HEK293 (cell line): Measurements from ENCODE around the gene TP63.

ENCODE experiments used
- CTCF ChIA-PET: fragments of 350-600 bp; formaldehyde crosslinking; extraction: SDS; loops from one replicate; lab custom pipeline; 2021; ENCODE audit warnings: antibody characterized with exemption; lab: Yijun Ruan, JAX
- POLR2A ChIA-PET: fragments of 300-600 bp; formaldehyde crosslinking; extraction: SDS; loops from one replicate; lab custom pipeline; 2020; ENCODE audit warnings: antibody characterized with exemption, inconsistent platforms; lab: Yijun Ruan, JAX
- H3K27ac ChIP-seq: fragments of 200-500 bp; sonication (Bioruptor generic); 2 replicates; pipeline ENCODE4 v1.5.1; 2014; ENCODE audit warnings: low read depth, low read length, control low read depth, inconsistent platforms; ENCODE audit errors: extremely low read depth
- H3K36me3 ChIP-seq, 2 experiments: fragments of 200-500 bp in 1 of 2; sonication (Bioruptor generic) in 1 of 2; 1 replicate in 1 of 2; 2 replicates in 1 of 2; pipeline ENCODE4 v1.5.1; 2014 to 2017; ENCODE audit warnings: inconsistent platforms in 2 of 2, low read length in 2 of 2; ENCODE audit not compliant: control insufficient read depth in 2 of 2, insufficient read depth in 1 of 2
- H3K4me1 ChIP-seq: fragments of 200-500 bp; sonication (Bioruptor generic); 2 replicates; pipeline ENCODE4 v1.5.1; 2014; ENCODE audit warnings: mild to moderate bottlenecking, low read length, inconsistent platforms; ENCODE audit not compliant: control insufficient read depth, insufficient read depth
- H3K4me3 ChIP-seq: 2 replicates; pipeline ENCODE4 v1.5.1; 2011; ENCODE audit warnings: low read depth, mild to moderate bottlenecking, control low read depth, low read length, moderate library complexity
- H3K9me3 ChIP-seq: fragments of 200-500 bp; sonication (Bioruptor generic); 2 replicates; pipeline ENCODE4 v1.5.1; 2014; ENCODE audit warnings: low read depth, low read length, inconsistent platforms; ENCODE audit not compliant: control insufficient read depth, insufficient read depth
- HOXC10 ChIP-seq: sonication (generic); formaldehyde crosslinking; IDR thresholded peaks from 2 replicates; pipeline ENCODE4 v1.8.1; 2023; ENCODE audit warnings: mild to moderate bottlenecking, missing genetic modification reagents
- KLF16 ChIP-seq: fragments of 450-650 bp; formaldehyde crosslinking; IDR thresholded peaks from 2 replicates; pipeline ENCODE4 v1.5.1; 2017; ENCODE audit warnings: missing biosample characterization, missing genetic modification characterization
- RBAK ChIP-seq: fragments of 450-650 bp; formaldehyde crosslinking; IDR thresholded peaks from 2 replicates; pipeline ENCODE4 v1.5.1; 2016; ENCODE audit warnings: missing biosample characterization, missing genetic modification characterization
- ZBTB20 ChIP-seq: fragments of 450-650 bp; formaldehyde crosslinking; IDR thresholded peaks from 2 replicates; pipeline ENCODE4 v1.5.1; 2016; ENCODE audit warnings: missing biosample characterization, missing genetic modification characterization
- ZFP3 ChIP-seq: fragments of 450-650 bp; formaldehyde crosslinking; IDR thresholded peaks from 2 replicates; pipeline ENCODE4 v1.5.1; 2016; ENCODE audit warnings: low read depth, missing biosample characterization, missing genetic modification characterization
- ZNF10 ChIP-seq: fragments of 450-650 bp; formaldehyde crosslinking; IDR thresholded peaks from 2 replicates; pipeline ENCODE4 v1.5.1; 2017; ENCODE audit warnings: missing biosample characterization, missing genetic modification characterization
- ZNF16 ChIP-seq: fragments of 450-650 bp; formaldehyde crosslinking; IDR thresholded peaks from 2 replicates; pipeline ENCODE4 v1.5.1; 2016; ENCODE audit warnings: low read depth, missing biosample characterization, missing genetic modification characterization
- ZNF175 ChIP-seq: fragments of 450-650 bp; formaldehyde crosslinking; IDR thresholded peaks from 2 replicates; pipeline ENCODE4 v1.5.1; 2016; ENCODE audit warnings: missing biosample characterization, missing genetic modification characterization
- ZNF202 ChIP-seq: fragments of 450-650 bp; formaldehyde crosslinking; IDR thresholded peaks from 2 replicates; pipeline ENCODE4 v1.5.1; 2016; ENCODE audit warnings: missing biosample characterization, missing genetic modification characterization, borderline replicate concordance
- ZNF248 ChIP-seq: fragments of 450-650 bp; formaldehyde crosslinking; IDR thresholded peaks from 2 replicates; pipeline ENCODE4 v1.5.1; 2017; ENCODE audit warnings: missing biosample characterization, missing genetic modification characterization
- ZNF510 ChIP-seq: fragments of 450-650 bp; formaldehyde crosslinking; IDR thresholded peaks from 2 replicates; pipeline ENCODE4 v1.5.1; 2018; ENCODE audit warnings: mild to moderate bottlenecking, missing genetic modification characterization, missing biosample characterization; ENCODE audit not compliant: insufficient replicate concordance
- ZNF626 ChIP-seq: fragments of 450-650 bp; sonication (Bioruptor Pico); formaldehyde crosslinking; IDR thresholded peaks from 2 replicates; pipeline ENCODE4 v1.5.1; 2018; ENCODE audit warnings: missing biosample characterization, missing genetic modification characterization, inconsistent platforms
- ZNF76 ChIP-seq: fragments of 450-650 bp; formaldehyde crosslinking; IDR thresholded peaks from 2 replicates; pipeline ENCODE4; 2016; ENCODE audit warnings: low read depth, missing biosample characterization, missing genetic modification characterization, borderline replicate concordance
- ZSCAN30 ChIP-seq: fragments of 450-650 bp; IDR thresholded peaks from 2 replicates; pipeline ENCODE4 v1.5.1; 2018; ENCODE audit warnings: missing biosample characterization, mild to moderate bottlenecking, missing genetic modification characterization, moderate library complexity
- ZXDB ChIP-seq: fragments of 450-650 bp; formaldehyde crosslinking; IDR thresholded peaks from 2 replicates; pipeline ENCODE4 v1.5.1; 2016; ENCODE audit warnings: missing biosample characterization, missing genetic modification characterization
- TF ChIP-seq, protein P1 (sequence below): fragments of 450-650 bp; formaldehyde crosslinking; IDR thresholded peaks from 2 replicates; pipeline ENCODE4 v1.5.1; 2017; ENCODE audit warnings: missing biosample characterization, missing genetic modification characterization
- TF ChIP-seq, protein P2 (sequence below): fragments of 450-650 bp; formaldehyde crosslinking; IDR thresholded peaks from 2 replicates; pipeline ENCODE4 v1.5.1; 2016; ENCODE audit warnings: missing biosample characterization, missing genetic modification characterization
- TF ChIP-seq, protein P3 (sequence below): fragments of 450-650 bp; formaldehyde crosslinking; IDR thresholded peaks from 2 replicates; pipeline ENCODE4 v1.5.1; 2016; ENCODE audit warnings: missing biosample characterization, missing genetic modification characterization
- TF ChIP-seq, protein P4 (sequence below): fragments of 450-650 bp; formaldehyde crosslinking; IDR thresholded peaks from 2 replicates; pipeline ENCODE4 v1.5.1; 2017; ENCODE audit warnings: missing biosample characterization, missing genetic modification characterization
- TF ChIP-seq, protein P5 (sequence below): fragments of 450-650 bp; formaldehyde crosslinking; IDR thresholded peaks from 2 replicates; pipeline ENCODE4 v1.5.1; 2017; ENCODE audit warnings: missing biosample characterization, missing genetic modification characterization

TP63 gene

DNA sequence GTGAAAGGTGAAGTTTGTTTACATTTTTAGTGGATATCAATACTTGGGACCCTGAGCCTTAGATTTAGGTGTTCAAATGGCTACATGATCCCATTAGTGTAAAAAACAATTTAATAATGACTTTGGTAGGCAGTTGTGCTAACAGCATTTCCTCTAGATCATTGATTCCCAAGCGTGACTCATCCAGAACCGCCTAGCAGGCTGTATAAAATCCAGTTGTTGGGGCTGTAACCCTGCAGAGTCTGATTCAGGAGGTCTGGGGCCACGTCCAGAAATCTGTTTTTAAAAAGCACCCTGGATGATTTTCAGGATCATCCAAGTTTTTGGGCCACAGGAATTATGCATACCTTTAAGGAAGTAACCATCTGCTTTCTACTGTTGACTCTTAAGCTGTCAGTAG lies 156.4 kb downstream of the TP63 start:
- CTCF ChIA-PET, result no interaction called here
- Histone ChIP-seq H3K36me3 (no peaks in the 10 kb centered on the region), H3K4me1 (no peaks in the 10 kb centered on the region), H3K27ac (no peak overlapping the region), H3K9me3 (no peaks in the 10 kb centered on the region), H3K4me3 (no peak overlapping the region)
- POLR2A ChIA-PET, result no interaction called here
- TF ChIP-seq ZBTB20, result peak; percentile 41; the same call in 1 of the 2 replicates
- TF ChIP-seq ZFP3 (tag by site-specific recombination), result no peak
- TF ChIP-seq ZNF16 (tag by site-specific recombination), result no peak
- no peak for TF ChIP-seq ZNF76 (tag by site-specific recombination)

DNA sequence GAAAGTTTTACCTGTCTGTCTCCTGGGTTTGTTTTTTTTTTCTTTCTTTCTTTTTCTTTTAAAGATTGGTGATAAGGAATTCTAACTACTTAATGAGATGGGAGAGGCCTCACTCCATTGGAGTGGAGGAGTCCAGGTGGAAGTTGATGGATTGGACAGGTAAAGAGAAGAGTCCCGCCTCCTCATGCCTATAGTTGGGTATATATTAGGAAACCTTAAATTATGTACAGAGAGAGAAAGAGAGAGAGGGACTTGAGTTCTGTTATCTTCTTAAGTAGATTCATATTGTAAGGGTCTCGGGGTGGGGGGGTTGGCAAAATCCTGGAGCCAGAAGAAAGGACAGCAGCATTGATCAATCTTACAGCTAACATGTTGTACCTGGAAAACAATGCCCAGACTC lies 158.2 kb downstream of the TP63 start:
- Histone ChIP-seq H3K4me1 (no peaks in the 10 kb centered on the region), H3K9me3 (no peaks in the 10 kb centered on the region), H3K4me3 (no peak overlapping the region), H3K27ac (no peak overlapping the region), H3K36me3 (no peaks in the 10 kb centered on the region)
- TF ChIP-seq ZNF626 (tag by site-specific recombination), result no peak
- TF ChIP-seq ZNF248 (tag by site-specific recombination), result no peak
- TF ChIP-seq, protein P1, sequence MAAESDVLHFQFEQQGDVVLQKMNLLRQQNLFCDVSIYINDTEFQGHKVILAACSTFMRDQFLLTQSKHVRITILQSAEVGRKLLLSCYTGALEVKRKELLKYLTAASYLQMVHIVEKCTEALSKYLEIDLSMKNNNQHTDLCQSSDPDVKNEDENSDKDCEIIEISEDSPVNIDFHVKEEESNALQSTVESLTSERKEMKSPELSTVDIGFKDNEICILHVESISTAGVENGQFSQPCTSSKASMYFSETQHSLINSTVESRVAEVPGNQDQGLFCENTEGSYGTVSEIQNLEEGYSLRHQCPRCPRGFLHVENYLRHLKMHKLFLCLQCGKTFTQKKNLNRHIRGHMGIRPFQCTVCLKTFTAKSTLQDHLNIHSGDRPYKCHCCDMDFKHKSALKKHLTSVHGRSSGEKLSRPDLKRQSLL (tag by site-specific recombination), result no peak
- TF ChIP-seq ZNF510 (tag by site-specific recombination), result no peak
- TF ChIP-seq, protein P2, sequence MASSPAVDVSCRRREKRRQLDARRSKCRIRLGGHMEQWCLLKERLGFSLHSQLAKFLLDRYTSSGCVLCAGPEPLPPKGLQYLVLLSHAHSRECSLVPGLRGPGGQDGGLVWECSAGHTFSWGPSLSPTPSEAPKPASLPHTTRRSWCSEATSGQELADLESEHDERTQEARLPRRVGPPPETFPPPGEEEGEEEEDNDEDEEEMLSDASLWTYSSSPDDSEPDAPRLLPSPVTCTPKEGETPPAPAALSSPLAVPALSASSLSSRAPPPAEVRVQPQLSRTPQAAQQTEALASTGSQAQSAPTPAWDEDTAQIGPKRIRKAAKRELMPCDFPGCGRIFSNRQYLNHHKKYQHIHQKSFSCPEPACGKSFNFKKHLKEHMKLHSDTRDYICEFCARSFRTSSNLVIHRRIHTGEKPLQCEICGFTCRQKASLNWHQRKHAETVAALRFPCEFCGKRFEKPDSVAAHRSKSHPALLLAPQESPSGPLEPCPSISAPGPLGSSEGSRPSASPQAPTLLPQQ (tag by site-specific recombination), result no peak
- TF ChIP-seq, protein P3, sequence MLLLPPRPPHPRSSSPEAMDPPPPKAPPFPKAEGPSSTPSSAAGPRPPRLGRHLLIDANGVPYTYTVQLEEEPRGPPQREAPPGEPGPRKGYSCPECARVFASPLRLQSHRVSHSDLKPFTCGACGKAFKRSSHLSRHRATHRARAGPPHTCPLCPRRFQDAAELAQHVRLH (tag by site-specific recombination), result no peak
- TF ChIP-seq ZXDB (tag by site-specific recombination), result no peak
- TF ChIP-seq ZNF202 (tag by site-specific recombination), result no peak
- TF ChIP-seq KLF16 (tag by site-specific recombination), result no peak
- TF ChIP-seq ZNF76 (tag by site-specific recombination), result no peak
- TF ChIP-seq RBAK, result no peak
- TF ChIP-seq, protein P4, sequence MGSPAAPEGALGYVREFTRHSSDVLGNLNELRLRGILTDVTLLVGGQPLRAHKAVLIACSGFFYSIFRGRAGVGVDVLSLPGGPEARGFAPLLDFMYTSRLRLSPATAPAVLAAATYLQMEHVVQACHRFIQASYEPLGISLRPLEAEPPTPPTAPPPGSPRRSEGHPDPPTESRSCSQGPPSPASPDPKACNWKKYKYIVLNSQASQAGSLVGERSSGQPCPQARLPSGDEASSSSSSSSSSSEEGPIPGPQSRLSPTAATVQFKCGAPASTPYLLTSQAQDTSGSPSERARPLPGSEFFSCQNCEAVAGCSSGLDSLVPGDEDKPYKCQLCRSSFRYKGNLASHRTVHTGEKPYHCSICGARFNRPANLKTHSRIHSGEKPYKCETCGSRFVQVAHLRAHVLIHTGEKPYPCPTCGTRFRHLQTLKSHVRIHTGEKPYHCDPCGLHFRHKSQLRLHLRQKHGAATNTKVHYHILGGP (tag by site-specific recombination), result no peak
- TF ChIP-seq ZNF175 (tag by site-specific recombination), result no peak
- no peak for TF ChIP-seq ZNF10
- TF ChIP-seq, protein P5, sequence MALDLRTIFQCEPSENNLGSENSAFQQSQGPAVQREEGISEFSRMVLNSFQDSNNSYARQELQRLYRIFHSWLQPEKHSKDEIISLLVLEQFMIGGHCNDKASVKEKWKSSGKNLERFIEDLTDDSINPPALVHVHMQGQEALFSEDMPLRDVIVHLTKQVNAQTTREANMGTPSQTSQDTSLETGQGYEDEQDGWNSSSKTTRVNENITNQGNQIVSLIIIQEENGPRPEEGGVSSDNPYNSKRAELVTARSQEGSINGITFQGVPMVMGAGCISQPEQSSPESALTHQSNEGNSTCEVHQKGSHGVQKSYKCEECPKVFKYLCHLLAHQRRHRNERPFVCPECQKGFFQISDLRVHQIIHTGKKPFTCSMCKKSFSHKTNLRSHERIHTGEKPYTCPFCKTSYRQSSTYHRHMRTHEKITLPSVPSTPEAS (tag by site-specific recombination), result no peak
- TF ChIP-seq ZSCAN30 (tag by site-specific recombination), result no peak
- no peak for TF ChIP-seq HOXC10 (CRISPR knock-in tag)
- POLR2A ChIA-PET, result no interaction called here
- CTCF ChIA-PET, result interaction anchor here (0.5 kb wide), 1 partner anchor 102 kb away, joined by 3 read pairs; no protein-coding TSS in a partner anchor
